ENCODE results near the gene LGR6.
A peak's percentile ranks its signal among the peaks of the same experiment; 100 is the strongest.
"Not testable (repeated sequence)": the region's sequence is repeated elsewhere in the genome, so short reads cannot be mapped to it uniquely, and the experiment has no call there.

The LGR6 gene

DNA sequence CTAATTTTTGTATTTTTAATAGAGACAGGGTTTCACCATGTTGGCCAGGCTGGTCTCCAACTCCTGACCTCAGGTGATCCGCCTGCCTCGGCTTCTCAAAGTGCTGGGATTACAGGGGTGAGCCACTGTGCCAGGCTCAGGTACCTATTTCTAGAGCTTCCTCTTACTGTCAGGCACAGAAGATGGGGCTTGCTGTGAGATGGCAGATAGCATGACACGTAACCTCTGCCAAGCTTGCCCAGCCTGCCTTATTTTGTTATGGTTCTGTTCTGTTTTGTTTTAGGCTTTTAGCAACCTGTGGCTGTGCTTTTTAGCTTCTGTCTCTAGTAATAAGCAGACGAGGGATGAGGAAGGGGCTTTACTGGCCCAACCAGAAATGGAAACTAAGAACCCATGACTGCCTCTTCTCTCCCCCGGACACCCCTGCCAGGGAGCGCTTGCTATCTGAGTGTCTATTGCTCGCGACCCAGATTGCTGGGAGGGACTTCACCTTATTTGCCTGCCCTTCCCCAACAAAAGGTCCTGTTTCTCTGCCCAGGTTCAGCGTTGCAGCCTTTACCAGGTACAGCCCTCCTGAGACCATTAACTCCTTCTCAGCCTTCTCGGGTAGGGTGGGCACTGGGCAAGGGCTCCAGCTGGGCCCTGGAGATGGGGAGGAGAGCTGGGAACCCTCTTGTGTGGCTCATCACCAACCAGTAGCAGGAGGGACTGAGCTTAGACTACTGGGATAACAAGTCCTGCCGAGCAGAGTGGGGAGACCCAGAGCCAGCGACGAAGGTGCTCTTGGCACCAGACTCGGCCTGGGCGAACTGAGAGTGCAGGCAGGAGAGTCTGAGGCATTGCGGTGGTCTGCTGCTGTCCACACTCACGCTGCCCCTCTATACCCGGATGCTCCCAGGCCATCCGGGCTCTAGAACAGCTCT is 13.5 kb upstream of the LGR6 start:
- no peak for DNase-seq (ENCODE audit: low spot score)

- DNase-seq (ENCODE audit: low spot score) = not testable (repeated sequence)
Observed at GRCh38 chr1:202180751-202181139, 12.9 kb upstream of the LGR6 start.

DNA sequence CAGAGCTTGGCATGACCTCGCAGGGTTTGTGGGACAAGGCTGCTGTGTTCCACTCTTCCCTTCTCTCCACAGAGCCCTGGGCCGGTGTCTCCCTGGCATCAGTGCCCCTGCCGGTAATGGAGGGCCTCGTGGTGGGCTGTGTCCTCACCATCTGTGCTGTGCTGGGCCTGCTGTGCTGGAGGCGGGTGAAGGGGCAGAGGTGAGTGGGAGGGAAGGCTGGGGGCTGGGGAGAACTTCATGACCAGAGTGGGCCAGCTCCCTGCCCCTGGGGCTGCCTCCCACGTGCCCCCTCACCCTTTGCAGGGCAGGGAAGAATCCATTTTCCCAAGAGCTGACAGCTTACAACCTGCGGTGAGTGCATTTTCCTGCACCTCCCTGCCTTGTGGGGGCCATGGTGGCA is 12.0 kb upstream of the LGR6 start:
- no peak for DNase-seq (ENCODE audit: low spot score)

DNA sequence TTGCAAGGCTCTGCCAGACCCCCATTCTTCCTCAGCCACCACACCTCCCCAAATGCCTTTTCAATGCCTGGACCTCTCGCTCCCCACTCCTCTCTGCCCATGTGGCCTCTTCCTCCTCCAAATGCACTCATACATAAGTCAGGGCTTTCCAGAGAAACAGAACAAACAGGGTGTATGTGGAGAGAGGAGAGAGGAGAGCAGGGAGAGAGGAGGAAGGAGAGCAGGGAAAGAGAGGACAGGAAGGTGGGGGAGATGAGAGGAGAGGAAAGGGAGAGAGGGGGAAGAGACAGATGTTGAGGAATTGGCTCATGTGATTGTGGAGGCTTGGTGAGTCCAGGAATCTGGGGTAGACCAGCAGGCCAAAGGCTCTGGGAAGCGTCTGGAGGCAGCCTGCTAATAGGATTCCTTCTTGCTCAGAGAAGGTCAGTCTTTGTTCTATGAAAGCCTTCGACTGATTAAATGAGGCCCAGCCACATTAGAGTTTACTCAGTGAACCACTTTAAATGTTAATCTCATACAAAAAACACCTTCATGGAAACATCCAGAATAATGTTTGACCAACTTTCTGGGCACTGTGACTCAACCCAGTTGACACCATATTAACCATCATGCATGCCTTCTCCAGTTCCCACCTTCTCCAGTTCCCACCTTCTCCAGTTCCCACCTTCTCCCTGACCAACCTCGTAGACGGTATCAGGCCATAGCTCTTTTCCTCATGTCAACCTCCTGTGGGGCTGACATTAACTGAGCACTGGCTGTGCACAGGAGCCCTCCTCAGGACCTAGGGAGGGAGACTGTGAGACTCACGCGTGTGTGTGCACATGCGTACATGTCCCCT is 11.3 kb upstream of the LGR6 start:
- DNase-seq (ENCODE audit: low spot score) = no peak

DNA sequence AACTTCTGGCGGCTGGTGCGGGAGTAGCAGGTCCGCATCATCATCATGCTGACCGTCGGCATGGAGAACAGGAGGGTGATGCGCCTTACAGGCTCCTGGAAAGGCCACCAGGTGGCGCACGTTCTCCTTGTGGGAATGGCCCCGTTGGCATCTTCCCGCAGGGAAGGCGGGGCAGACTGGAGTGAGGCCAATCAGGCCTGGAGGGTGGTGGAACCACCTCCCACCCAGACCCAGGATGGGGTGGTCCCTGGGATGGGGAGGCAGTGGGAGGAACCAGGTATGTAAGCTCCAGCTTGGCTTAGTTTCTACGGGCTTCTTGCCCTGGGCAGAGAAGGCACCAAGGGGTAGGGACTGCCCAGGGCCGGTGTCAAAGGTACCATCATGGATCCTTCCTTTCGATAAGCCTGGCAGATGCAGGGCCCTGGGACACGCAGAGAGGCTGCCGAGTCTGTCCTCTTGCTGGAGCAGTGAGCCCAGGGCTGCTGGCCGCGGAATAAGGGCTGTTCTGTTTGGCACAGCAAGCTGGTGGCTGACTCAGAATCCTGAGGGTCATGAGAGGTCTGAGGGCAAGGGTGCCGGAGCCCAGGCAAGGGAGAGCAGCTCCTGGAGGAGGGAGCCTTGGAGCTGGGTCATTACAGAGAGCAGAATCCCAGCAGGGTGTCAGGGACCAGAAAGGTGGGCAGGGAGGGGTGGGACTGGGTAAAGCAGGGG is 8.7 kb upstream of the LGR6 start:
- peak; percentile 88 for DNase-seq (ENCODE audit: low spot score)

GRCh38 chr1:202186327-202186726 is 7.3 kb upstream of the LGR6 start:
- DNase-seq (ENCODE audit: low spot score) = no peak

DNA sequence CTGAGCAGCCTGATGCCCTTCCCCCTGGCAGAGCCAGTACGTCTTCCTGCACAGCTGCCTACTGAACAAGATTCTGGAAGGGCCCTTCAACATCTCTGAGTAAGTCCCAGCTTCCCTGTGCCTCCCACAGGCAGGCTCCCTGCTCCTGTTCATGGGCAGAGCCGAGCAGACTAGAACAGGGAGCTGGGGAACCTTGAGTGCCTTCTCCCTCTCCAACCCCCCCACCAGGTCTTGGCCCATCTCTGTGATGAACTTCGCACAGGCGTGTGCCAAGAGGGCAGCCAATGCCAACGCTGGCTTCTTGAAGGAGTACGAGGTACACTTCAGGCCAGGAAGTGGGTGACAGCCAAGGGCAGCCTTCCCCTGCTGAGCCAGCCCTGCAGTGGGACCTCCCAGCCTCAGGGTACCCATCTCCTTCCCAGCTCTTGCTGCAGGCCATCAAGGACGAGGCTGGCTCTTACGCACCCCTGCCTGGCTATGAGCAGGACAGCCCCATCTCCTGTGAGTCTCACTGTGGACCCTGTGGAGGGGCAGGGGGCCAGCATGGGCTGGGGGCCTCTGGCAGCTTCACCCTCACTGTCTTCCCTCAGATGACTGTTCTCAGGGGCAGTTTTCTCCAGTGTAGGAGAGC is 6.4 kb upstream of the LGR6 start:
- no peak for DNase-seq (ENCODE audit: low spot score)

DNA sequence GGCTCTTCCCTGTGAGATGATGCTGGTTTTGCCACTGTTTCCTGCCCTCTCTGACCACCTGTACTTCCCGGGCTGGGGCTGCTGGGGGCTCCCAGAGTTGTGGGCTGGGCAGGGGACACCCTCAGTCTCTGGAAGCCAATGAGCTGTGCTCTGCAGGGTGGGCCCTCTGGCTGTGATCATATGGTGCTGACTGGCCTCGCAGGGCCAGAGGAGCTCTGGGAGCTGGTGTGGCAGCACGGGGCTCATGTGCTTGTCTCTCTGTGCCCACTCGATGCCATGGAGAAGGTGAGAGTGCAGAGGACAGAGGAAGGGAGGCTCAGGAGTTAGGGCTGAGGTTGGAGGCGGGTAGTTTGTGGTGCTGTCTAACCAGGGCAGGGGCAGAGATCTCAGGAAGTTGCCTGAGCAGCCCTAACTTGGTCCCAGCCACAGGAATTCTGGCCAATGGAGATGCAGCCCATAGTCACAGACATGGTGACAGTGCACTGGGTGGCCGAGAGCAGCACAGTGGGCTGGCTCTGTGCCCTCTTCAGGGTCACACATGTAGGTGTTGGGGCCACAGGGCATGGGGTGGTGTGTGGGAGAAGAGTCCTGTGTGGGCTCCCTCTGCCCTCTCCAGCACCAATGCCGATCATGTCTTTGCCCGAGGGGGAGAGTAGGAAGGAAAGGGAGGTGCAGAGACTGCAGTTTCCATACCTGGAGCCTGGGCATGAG is 5.7 kb upstream of the LGR6 start:
- DNase-seq (ENCODE audit: low spot score) = no peak

DNA sequence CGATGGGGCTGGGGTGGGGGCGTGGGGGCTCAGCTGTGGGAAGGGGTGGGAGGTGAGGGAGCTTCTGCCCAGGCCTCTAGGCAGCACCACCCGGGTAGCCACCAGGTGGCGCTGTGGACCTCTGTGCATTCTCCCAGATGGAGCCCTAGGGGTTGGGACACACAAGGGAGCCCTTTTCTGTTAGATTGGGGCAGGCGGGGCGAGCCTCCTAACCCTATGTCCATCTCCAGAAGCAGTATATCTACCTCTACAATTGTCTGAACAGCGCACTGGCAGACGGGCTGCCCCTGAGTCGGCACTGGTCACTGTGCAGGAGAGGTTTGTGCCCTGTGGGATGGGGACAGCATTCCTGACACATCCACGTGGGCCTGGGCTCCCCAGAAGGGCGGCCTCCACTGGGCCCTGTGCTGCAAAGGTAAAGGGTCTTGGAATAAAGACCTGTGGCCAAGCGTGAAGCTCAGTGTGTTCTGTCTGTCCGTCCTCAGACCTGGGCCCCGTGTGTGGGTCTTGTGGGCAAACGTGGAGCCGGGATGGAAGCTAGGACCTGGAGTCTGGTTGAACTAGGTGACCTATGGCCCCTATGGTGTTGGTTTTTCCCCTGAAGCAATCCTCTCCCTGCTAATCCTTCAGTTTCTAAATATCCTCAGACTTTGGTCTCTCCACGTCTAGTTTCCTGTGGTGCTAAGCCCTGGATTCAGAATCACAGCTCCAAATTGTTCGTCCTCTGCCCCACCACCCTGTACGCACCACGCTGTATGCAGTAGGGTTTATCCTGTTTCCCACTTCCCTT is 4.4 kb upstream of the LGR6 start:
- peak; percentile 45 for DNase-seq (ENCODE audit: low spot score)

DNA sequence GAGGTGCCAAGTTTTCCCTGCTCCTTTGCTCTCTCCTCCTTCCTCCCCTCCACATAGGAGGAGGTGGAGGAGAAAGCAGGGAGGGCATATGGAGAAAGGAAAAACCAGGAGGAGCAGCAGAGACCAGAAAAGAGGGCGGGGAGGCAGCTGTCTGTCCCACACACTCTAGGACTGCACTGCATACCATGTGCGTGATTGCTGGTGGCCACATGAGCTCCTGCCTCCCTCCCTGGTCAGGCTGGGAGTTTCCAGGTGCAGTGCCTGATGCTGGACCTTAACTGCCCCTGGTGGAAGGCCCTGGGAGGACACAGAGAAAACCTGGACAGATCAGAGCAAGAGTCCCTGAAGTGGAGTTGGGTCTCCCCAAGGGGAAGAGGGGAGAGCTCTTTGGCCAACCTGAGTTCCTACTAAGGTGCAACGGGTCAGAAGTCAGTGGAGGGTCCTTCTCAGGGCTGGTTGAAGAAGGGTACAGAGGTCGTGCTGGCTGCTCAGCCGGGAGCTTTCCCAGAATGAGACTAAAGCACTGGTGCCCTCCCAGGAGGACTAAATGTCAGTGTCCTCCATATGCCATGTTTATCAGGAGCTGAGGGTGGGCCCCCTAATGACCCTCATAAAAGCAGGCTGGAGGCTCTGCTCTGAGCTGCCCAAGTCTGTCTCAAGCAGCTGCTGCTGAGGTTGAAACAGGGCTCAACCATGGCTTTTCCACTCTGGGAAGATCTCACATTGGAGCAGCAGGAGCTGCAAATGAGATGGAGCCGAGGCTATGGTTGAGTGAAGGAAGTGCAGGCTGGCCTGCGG is 3.5 kb upstream of the LGR6 start:
- no peak for DNase-seq (ENCODE audit: low spot score)

- not testable (repeated sequence) for DNase-seq (ENCODE audit: low spot score)
Observed at GRCh38 chr1:202191391-202191790, 2.2 kb upstream of the LGR6 start.

DNA sequence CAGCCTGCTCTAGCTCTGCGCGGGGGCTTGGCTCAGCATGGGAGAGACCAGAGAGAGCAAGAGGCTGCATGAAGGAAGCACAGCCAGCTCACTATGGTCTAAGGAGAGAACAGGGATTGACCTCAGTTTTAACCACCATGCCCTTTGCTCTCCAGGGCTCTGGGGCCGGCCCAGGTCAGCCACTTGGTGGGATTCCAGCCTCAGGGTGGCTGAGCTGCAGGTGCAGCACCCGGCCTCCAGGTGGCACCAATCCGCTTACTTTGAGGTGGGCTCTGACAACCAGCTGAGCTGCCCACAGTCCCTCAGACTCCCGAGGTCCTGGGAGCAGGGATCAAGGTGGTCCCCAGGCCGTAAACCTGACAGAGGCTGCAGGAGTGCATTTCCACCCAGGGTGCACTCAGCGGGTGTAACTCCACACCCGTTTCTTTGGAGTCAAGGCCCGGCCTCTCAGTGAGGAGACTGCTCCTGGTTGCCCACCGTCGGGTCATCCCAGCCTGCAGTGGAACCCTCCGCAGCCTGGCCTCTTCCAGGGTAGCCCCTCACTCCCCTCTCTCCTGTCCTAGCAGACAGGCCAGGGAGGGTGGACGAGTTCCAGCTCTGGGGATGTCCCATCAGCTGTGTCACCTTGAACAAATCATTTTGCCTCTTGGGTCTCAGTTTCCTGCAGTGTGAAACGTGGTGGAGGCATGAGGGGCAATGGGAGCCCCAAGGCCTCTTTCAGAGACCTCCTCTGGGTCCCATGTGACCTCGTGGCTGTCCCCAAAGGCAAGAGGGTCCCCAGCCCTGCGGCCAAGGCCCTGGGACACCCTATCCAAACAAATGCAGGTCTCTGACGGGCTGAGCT is 607 bp upstream of the LGR6 start:
- peak; percentile 59 for DNase-seq (ENCODE audit: low spot score)

DNA sequence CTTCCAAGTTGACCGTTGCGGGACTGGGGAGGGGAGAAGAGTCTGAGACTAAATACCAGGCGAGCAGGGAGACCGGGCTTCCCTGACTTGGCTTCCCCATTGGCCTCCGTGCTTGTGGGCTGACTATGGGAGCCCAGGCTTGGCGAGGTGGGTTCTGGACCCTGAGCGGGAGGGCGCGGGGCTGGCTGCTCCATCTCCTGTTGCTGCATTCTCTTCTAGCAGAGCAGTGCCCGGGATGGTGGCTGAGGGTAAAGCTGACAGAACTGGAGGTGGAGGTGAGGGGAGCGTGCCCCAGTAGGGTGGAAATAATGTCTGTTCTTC is 689 bp downstream of the LGR6 start:
- no peak for DNase-seq (ENCODE audit: low spot score)

- DNase-seq (ENCODE audit: low spot score) = no peak
Observed at GRCh38 chr1:202197653-202198365, 4.2 kb downstream of the LGR6 start.

DNA sequence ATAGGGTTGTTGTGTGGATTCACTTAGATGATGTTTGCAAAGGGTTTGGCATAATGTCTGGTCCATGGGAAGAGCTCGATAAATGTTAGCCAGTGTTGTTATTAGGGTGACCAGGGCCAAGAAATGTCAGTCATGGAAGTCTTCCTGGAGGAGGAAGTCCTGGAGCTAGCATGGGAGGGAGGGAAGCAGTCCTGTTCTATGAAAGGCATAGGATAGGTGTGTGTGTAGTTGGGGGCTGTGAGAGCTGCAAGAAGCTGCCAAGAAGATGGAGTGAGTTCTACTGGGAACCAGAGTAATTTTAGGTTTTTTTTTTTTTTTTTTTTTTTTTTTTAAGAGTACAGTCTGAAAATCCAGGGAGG is 4.7 kb downstream of the LGR6 start:
- DNase-seq (ENCODE audit: low spot score) = no peak

DNA sequence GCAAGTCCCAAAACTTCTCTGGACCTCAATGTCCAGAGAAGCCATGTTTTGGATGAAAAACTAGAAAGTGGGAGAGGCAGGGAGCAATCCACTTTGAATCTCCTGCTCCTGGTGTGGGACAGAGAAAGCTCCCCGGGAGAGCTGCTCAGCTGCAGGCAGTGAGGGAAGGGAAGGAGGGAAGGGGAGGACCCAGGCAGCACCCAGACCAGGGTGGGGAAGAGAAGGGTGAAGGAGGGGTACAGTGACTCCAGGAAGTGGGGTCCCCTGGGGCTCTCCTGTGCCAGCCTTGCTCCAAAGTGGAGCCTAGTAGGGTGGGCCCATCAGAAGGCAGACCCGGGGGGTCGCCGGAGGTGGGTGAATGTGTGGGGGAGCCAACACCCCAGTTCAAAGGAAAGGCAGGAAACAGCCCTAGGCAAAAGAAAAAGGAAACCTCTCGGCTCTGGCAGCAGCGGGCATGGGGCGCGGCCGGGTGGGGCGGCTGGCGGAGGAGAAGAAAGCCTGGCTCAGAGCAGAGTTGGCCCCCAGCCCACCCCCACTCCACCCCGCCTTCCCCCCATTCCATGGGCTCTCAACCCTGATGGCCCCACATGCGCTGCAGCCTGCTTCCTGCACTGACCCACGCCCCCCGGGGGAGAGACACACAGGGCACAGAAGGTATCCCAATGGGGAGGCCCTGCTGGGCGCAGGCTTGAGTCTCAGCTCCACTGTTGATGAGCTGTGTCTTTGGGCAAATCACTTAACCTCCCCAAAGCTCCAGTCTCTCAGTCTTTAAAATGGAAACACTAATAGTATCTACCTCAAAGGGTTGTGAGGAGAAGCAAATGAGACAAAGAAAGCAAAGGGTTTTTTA is 5.7 kb downstream of the LGR6 start:
- no peak for DNase-seq (ENCODE audit: low spot score)

DNA sequence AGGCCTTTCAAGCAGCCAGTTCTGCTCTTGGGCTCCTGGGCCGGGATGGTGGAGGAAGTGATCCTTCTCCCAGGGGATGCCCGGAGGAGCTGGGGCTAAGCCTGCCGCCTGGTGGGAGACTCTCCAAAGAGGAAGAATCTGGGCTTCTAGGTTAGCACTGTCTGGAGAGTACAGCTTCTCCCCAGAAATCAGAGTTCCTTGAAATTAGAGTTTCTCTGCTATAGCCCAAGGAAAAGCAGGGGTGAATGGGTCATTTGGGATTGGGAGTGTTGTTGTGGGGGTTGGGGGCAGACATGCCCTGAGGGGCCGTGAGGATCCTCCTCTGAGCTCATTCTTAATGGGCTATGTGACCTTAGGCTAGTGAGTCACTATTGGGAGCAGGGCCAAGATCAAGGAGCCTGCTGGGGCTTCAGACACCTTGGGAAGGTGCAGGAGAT is 6.5 kb downstream of the LGR6 start:
- no peak for DNase-seq (ENCODE audit: low spot score)
